Measurements from ENCODE around the gene GNAQ.

GRCh38 chr9:77816641-77817341 lies 214.8 kb downstream of the GNAQ start:
- TF ChIP-seq CTCF (conservative IDR thresholded peaks at IDR 0.05 in 1 of 2, IDR thresholded peaks at IDR 0.05 in 1 of 2; ENCODE audit: low read depth in 1 of 2, low read length in 2 of 2), result no peak
- TF ChIP-seq EZH2 (IDR thresholded peaks at IDR 0.05; ENCODE audit: low read length, missing control alignments), result no peak

Measured in fibroblast of lung (primary cell).